CD4-positive, alpha-beta T cell treated with Interleukin-17A for 4 hours (primary cell): ENCODE data around the gene ATP1B1.

Source experiments
- DNase-seq: peaks from one replicate; pipeline ENCODE4 v3.0.0-alpha.2; 2020; ENCODE audit warnings: mixed read lengths

ATP1B1 gene

GRCh38 chr1:169106095-169106920 is at the start of gene ATP1B1:
Gene ATP1B1, plus strand, starts transcription at chr1:169106690. Its CDS starts 140 bp downstream, at chr1:169106830.
- DNase-seq = peak; percentile 85

GRCh38 chr1:169059421-169059820 is 47.1 kb upstream of the ATP1B1 start:
- DNase-seq = no peak

GRCh38 chr1:169060043-169060722 is 46.3 kb upstream of the ATP1B1 start:
- no peak for DNase-seq

- DNase-seq = no peak
Observed at GRCh38 chr1:169060919-169061639, 45.4 kb upstream of the ATP1B1 start.

GRCh38 chr1:169062152-169062551 is 44.3 kb upstream of the ATP1B1 start:
- no peak for DNase-seq

GRCh38 chr1:169064103-169064502 is 42.4 kb upstream of the ATP1B1 start:
- DNase-seq = no peak

- DNase-seq = no peak
Observed at GRCh38 chr1:169070547-169070946, 35.9 kb upstream of the ATP1B1 start.

- no peak for DNase-seq
Observed at GRCh38 chr1:169070958-169071357, 35.5 kb upstream of the ATP1B1 start.

- DNase-seq = no peak
Observed at GRCh38 chr1:169072945-169073725, 33.4 kb upstream of the ATP1B1 start.

- DNase-seq = no peak
Observed at GRCh38 chr1:169078163-169078883, 28.2 kb upstream of the ATP1B1 start.

- no peak for DNase-seq
Observed at GRCh38 chr1:169081503-169082123, 24.9 kb upstream of the ATP1B1 start.

- DNase-seq = no peak
Observed at GRCh38 chr1:169085911-169086310, 20.6 kb upstream of the ATP1B1 start.

GRCh38 chr1:169086603-169087455 is 19.7 kb upstream of the ATP1B1 start:
- no peak for DNase-seq

GRCh38 chr1:169087876-169088275 is 18.6 kb upstream of the ATP1B1 start:
- no peak for DNase-seq

- no peak for DNase-seq
Observed at GRCh38 chr1:169089776-169090175, 16.7 kb upstream of the ATP1B1 start.

- no peak for DNase-seq
Observed at GRCh38 chr1:169090308-169090899, 16.1 kb upstream of the ATP1B1 start.

GRCh38 chr1:169090900-169091311 is 15.6 kb upstream of the ATP1B1 start:
- no peak for DNase-seq

- no peak for DNase-seq
Observed at GRCh38 chr1:169091480-169091941, 15.0 kb upstream of the ATP1B1 start.

- no peak for DNase-seq
Observed at GRCh38 chr1:169092399-169092798, 14.1 kb upstream of the ATP1B1 start.
